SU-DHL-6 (cell line): ENCODE data around the gene SFXN2.

Source experiments
- EZH2phosphoT487 ChIP-seq: fragments of 200-600 bp; sonication (generic), shearing (Covaris generic); conservative IDR thresholded peaks from 2 replicates; pipeline ENCODE4 v1.6.1; 2018; ENCODE audit warnings: mild to moderate bottlenecking, antibody characterized with exemption, low read length, moderate library complexity, mixed read lengths
- TF ChIP-seq, protein P1 (sequence below): fragments of 200-600 bp; sonication (generic); IDR thresholded peaks from one replicate; pipeline ENCODE4 v1.5.1; 2017; ENCODE audit warnings: antibody characterized with exemption, mild to moderate bottlenecking, low read length, moderate library complexity; ENCODE audit not compliant: insufficient read depth, poor library complexity, severe bottlenecking

DNA sequence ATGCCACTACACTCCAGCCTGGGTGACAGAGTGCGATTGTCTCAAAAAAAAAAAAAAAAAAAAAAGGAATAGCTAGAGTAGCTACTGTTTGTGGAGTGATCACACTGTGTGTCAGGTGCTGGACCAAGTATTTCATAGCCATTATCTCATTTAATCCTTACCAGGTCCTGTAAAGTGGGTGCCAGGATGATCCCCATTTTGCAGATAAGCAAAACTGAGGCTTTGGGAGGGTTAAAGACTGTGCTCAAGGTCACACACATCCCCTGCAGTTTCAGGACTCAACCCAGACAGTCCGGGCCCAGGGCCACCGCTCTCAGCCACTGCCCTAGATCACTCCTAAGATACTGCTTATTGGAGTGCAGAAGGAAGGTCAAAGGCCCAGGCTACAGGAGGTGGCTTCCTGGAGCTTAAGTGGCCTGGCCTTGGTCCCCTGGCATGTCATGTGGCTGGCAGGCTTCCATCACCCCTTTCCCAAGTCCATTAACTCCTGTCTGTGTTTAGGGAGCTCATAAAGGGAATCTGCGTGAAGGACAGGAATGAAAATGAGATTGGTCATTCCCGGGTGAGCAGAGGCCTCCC is 16.9 kb downstream of the SFXN2 start:
- TF ChIP-seq, protein P1, sequence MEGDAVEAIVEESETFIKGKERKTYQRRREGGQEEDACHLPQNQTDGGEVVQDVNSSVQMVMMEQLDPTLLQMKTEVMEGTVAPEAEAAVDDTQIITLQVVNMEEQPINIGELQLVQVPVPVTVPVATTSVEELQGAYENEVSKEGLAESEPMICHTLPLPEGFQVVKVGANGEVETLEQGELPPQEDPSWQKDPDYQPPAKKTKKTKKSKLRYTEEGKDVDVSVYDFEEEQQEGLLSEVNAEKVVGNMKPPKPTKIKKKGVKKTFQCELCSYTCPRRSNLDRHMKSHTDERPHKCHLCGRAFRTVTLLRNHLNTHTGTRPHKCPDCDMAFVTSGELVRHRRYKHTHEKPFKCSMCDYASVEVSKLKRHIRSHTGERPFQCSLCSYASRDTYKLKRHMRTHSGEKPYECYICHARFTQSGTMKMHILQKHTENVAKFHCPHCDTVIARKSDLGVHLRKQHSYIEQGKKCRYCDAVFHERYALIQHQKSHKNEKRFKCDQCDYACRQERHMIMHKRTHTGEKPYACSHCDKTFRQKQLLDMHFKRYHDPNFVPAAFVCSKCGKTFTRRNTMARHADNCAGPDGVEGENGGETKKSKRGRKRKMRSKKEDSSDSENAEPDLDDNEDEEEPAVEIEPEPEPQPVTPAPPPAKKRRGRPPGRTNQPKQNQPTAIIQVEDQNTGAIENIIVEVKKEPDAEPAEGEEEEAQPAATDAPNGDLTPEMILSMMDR: no peak
- no peak for TF ChIP-seq EZH2phosphoT487
